NCI-H1105 treated with DMSO at 0.1 percent for 48 hours (cell line): ENCODE results near the gene APOBEC2.
"Not testable (repeated sequence)": the region's sequence is repeated elsewhere in the genome, so short reads cannot be mapped to it uniquely, and the experiment has no call there.

Experiments
- DNase-seq: peaks from one replicate; lab custom pipeline; 2025; lab: John Stamatoyannopoulos, UW

Gene APOBEC2

GRCh38 chr6:41053041-41053440 lies at the start of gene APOBEC2:
Gene APOBEC2 (plus strand): TSS chr6:41053202. CDS start chr6:41053348, 146 bp downstream.
- DNase-seq = no peak

- not testable (repeated sequence) for DNase-seq
Measured at GRCh38 chr6:41006217-41006616, 46.8 kb upstream of the APOBEC2 start.

- DNase-seq = not testable (repeated sequence)
Measured at GRCh38 chr6:41006980-41007379, 46.0 kb upstream of the APOBEC2 start.

GRCh38 chr6:41008011-41008410 lies 45.0 kb upstream of the APOBEC2 start:
- no peak for DNase-seq

- no peak for DNase-seq
Measured at GRCh38 chr6:41009669-41010068, 43.3 kb upstream of the APOBEC2 start.

GRCh38 chr6:41011673-41012072 lies 41.3 kb upstream of the APOBEC2 start:
- no peak for DNase-seq

- no peak for DNase-seq
Measured at GRCh38 chr6:41013466-41014153, 39.4 kb upstream of the APOBEC2 start.

GRCh38 chr6:41014780-41015179 lies 38.2 kb upstream of the APOBEC2 start:
- DNase-seq = no peak

- DNase-seq = not testable (repeated sequence)
Measured at GRCh38 chr6:41015860-41016259, 37.1 kb upstream of the APOBEC2 start.

GRCh38 chr6:41017663-41018062 lies 35.3 kb upstream of the APOBEC2 start:
- no peak for DNase-seq

- DNase-seq = no peak
Measured at GRCh38 chr6:41021832-41022231, 31.2 kb upstream of the APOBEC2 start.

- no peak for DNase-seq
Measured at GRCh38 chr6:41022294-41022693, 30.7 kb upstream of the APOBEC2 start.

GRCh38 chr6:41023114-41023513 lies 29.9 kb upstream of the APOBEC2 start:
- no peak for DNase-seq

- no peak for DNase-seq
Measured at GRCh38 chr6:41025966-41026530, 27.0 kb upstream of the APOBEC2 start.

GRCh38 chr6:41027241-41027640 lies 25.8 kb upstream of the APOBEC2 start:
- DNase-seq = no peak

GRCh38 chr6:41027799-41028560 lies 25.0 kb upstream of the APOBEC2 start:
- DNase-seq = peak; percentile 66

GRCh38 chr6:41028561-41029412 lies 24.2 kb upstream of the APOBEC2 start:
- DNase-seq = no peak

GRCh38 chr6:41032830-41033229 lies 20.2 kb upstream of the APOBEC2 start:
- no peak for DNase-seq

GRCh38 chr6:41033776-41034175 lies 19.2 kb upstream of the APOBEC2 start:
- DNase-seq = no peak

- no peak for DNase-seq
Measured at GRCh38 chr6:41036186-41036585, 16.8 kb upstream of the APOBEC2 start.

- DNase-seq = no peak
Measured at GRCh38 chr6:41036601-41037000, 16.4 kb upstream of the APOBEC2 start.
